ENCODE results near the gene KERA.

Gene KERA

GRCh38 chr12:91057368-91058165 is at the start of gene KERA:
Gene KERA, minus strand, starts transcription at chr12:91058024. Its CDS starts 1,743 bp downstream, at chr12:91056281.
- DNase-seq = no peak
- TF ChIP-seq POLR2A (IDR thresholded peaks at IDR 0.05; ENCODE audit: low read length) = no peak
- no peak for TF ChIP-seq GATA1 (IDR thresholded peaks at IDR 0.05; ENCODE audit: low read depth, low read length)

GRCh38 chr12:91106283-91106682 is 48.5 kb upstream of the KERA start:
- DNase-seq = no peak

GRCh38 chr12:91105807-91106206 is 48.0 kb upstream of the KERA start:
- TF ChIP-seq POLR2A (IDR thresholded peaks at IDR 0.05; ENCODE audit: low read length) (no peak), GATA1 (IDR thresholded peaks at IDR 0.05; ENCODE audit: low read depth, low read length) (no peak)
- DNase-seq = no peak

More at GRCh38 chr12:91106283-91106682, 48.5 kb upstream of the KERA start:
- TF ChIP-seq GATA1 (IDR thresholded peaks at IDR 0.05; ENCODE audit: low read depth, low read length) (no peak), POLR2A (IDR thresholded peaks at IDR 0.05; ENCODE audit: low read length) (no peak)

- no peak for DNase-seq
- no peak for TF ChIP-seq GATA1 (IDR thresholded peaks at IDR 0.05; ENCODE audit: low read depth, low read length)
- no peak for TF ChIP-seq POLR2A (IDR thresholded peaks at IDR 0.05; ENCODE audit: low read length)
These were observed 47.1 kb upstream of the KERA start for GRCh38 chr12:91104812-91105466.

GRCh38 chr12:91103624-91104023 is 45.8 kb upstream of the KERA start:
- TF ChIP-seq GATA1 (IDR thresholded peaks at IDR 0.05; ENCODE audit: low read depth, low read length) = no peak
- TF ChIP-seq POLR2A (IDR thresholded peaks at IDR 0.05; ENCODE audit: low read length) = no peak
- no peak for DNase-seq

GRCh38 chr12:91103101-91103500 is 45.3 kb upstream of the KERA start:
- DNase-seq = no peak
- no peak for TF ChIP-seq GATA1 (IDR thresholded peaks at IDR 0.05; ENCODE audit: low read depth, low read length)

- TF ChIP-seq POLR2A (IDR thresholded peaks at IDR 0.05; ENCODE audit: low read length) (no peak), GATA1 (IDR thresholded peaks at IDR 0.05; ENCODE audit: low read depth, low read length) (no peak)
- no peak for DNase-seq
These were observed 43.1 kb upstream of the KERA start for GRCh38 chr12:91100906-91101305.

- DNase-seq = no peak
- no peak for TF ChIP-seq GATA1 (IDR thresholded peaks at IDR 0.05; ENCODE audit: low read depth, low read length)
- no peak for TF ChIP-seq POLR2A (IDR thresholded peaks at IDR 0.05; ENCODE audit: low read length)
These were observed 42.0 kb upstream of the KERA start for GRCh38 chr12:91099836-91100235.

GRCh38 chr12:91099341-91099740 is 41.5 kb upstream of the KERA start:
- peak in 1 of 2 experiments; percentile 4 for DNase-seq
- TF ChIP-seq GATA1 (IDR thresholded peaks at IDR 0.05; ENCODE audit: low read depth, low read length) (no peak), POLR2A (IDR thresholded peaks at IDR 0.05; ENCODE audit: low read length) (no peak)

- no peak for TF ChIP-seq POLR2A (IDR thresholded peaks at IDR 0.05; ENCODE audit: low read length)
- no peak for TF ChIP-seq GATA1 (IDR thresholded peaks at IDR 0.05; ENCODE audit: low read depth, low read length)
- no peak for DNase-seq
These were observed 41.1 kb upstream of the KERA start for GRCh38 chr12:91098941-91099340.

GRCh38 chr12:91098461-91098860 is 40.6 kb upstream of the KERA start:
- TF ChIP-seq GATA1 (IDR thresholded peaks at IDR 0.05; ENCODE audit: low read depth, low read length) (no peak), POLR2A (IDR thresholded peaks at IDR 0.05; ENCODE audit: low read length) (no peak)
- no peak for DNase-seq

GRCh38 chr12:91094957-91095356 is 37.1 kb upstream of the KERA start:
- DNase-seq = no peak
- TF ChIP-seq GATA1 (IDR thresholded peaks at IDR 0.05; ENCODE audit: low read depth, low read length) = no peak
- TF ChIP-seq POLR2A (IDR thresholded peaks at IDR 0.05; ENCODE audit: low read length) = no peak

- TF ChIP-seq POLR2A (IDR thresholded peaks at IDR 0.05; ENCODE audit: low read length) = no peak
- TF ChIP-seq GATA1 (IDR thresholded peaks at IDR 0.05; ENCODE audit: low read depth, low read length) = no peak
- DNase-seq = no peak
These were observed 36.3 kb upstream of the KERA start for GRCh38 chr12:91094032-91094662.

GRCh38 chr12:91093341-91093740 is 35.5 kb upstream of the KERA start:
- DNase-seq = no peak
- no peak for TF ChIP-seq GATA1 (IDR thresholded peaks at IDR 0.05; ENCODE audit: low read depth, low read length)
- TF ChIP-seq POLR2A (IDR thresholded peaks at IDR 0.05; ENCODE audit: low read length) = no peak

All from erythroblast (primary cell).